Ecto neural progenitor cell (in vitro differentiated cells): ENCODE results near the gene ZDHHC23.

ENCODE experiments used
- DNase-seq: peaks from one replicate; pipeline ENCODE4 v3.0.0-alpha.2; 2018; ENCODE audit warnings: low spot score

Gene ZDHHC23

DNA sequence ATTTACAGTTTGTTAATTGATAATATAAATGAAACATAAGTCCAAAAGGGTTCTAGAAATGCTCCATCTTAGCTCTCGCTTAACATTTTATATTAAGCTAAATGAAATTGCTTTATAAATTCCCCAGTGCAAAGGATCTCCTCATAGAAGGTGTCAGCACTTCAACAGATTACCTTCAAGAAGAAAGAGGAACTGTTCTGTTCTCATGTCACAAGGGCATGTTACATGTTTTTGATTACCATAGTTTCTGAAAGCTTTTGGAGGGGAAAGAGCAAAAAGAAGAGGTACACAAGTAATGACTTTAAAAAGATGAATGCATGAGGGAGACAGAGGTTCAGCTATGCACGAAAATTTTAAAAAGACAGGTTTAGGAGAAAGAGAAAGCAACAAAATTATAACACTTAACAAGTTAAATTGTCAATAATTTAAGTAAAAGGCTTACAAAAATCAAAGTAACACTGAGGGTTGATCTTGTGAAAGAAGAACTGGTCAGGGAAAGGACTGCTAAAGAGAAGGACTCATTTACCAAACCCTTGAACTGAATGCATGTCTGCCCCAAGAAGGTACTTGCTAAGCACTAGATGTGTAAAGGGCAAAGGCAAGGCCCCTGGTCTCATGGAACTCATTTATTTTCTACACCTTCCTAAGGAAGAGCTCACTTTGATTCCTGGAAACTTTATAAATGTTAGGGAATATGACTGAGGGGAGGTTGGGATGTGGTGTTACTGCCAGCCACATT, 63.4 kb downstream of the ZDHHC23 start:
- DNase-seq = no peak
